GM18511 (cell line): ENCODE data around the gene RBMS1.

Experiments
- ATAC-seq: cut with Tn5 transposase; IDR thresholded peaks from one replicate; pipeline ENCODE4 v1.9.1; 2021; ENCODE audit warnings: mild to moderate bottlenecking, moderate library complexity; ENCODE audit not compliant: unreplicated experiment

RBMS1 gene

GRCh38 chr2:160261732-160262131, 231.9 kb downstream of the RBMS1 start:
- ATAC-seq: no peak

GRCh38 chr2:160258492-160258805, 235.2 kb downstream of the RBMS1 start:
- ATAC-seq: no peak

GRCh38 chr2:160257743-160258491, 235.7 kb downstream of the RBMS1 start:
- no peak for ATAC-seq

- ATAC-seq: no peak
Measured at GRCh38 chr2:160257041-160257742, 236.4 kb downstream of the RBMS1 start.

GRCh38 chr2:160256507-160256906, 237.1 kb downstream of the RBMS1 start:
- ATAC-seq: no peak

- ATAC-seq: no peak
Measured at GRCh38 chr2:160255408-160255807, 238.2 kb downstream of the RBMS1 start.

- no peak for ATAC-seq
Measured at GRCh38 chr2:160254189-160254762, 239.3 kb downstream of the RBMS1 start.

- no peak for ATAC-seq
Measured at GRCh38 chr2:160253440-160254188, 240.0 kb downstream of the RBMS1 start.

- no peak for ATAC-seq
Measured at GRCh38 chr2:160252900-160253299, 240.7 kb downstream of the RBMS1 start.

GRCh38 chr2:160252278-160252887, 241.2 kb downstream of the RBMS1 start:
- ATAC-seq: no peak

- no peak for ATAC-seq
Measured at GRCh38 chr2:160251569-160251968, 242.0 kb downstream of the RBMS1 start.

- no peak for ATAC-seq
Measured at GRCh38 chr2:160249876-160250275, 243.7 kb downstream of the RBMS1 start.

- ATAC-seq: no peak
Measured at GRCh38 chr2:160247296-160248035, 246.1 kb downstream of the RBMS1 start.

- ATAC-seq: no peak
Measured at GRCh38 chr2:160246356-160246755, 247.3 kb downstream of the RBMS1 start.

- no peak for ATAC-seq
Measured at GRCh38 chr2:160245614-160246155, 247.9 kb downstream of the RBMS1 start.

- no peak for ATAC-seq
Measured at GRCh38 chr2:160242893-160243564, 250.6 kb downstream of the RBMS1 start.

- ATAC-seq: no peak
Measured at GRCh38 chr2:160241251-160242137, 252.1 kb downstream of the RBMS1 start.

- ATAC-seq: no peak
Measured at GRCh38 chr2:160239436-160239835, 254.2 kb downstream of the RBMS1 start.

GRCh38 chr2:160238392-160238791, 255.2 kb downstream of the RBMS1 start:
- ATAC-seq: no peak
